DOHH2 (cell line): Measurements from ENCODE around the gene FILIP1L.

ENCODE experiments used
- H3F3A ChIP-seq: fragments of 200-600 bp; sonication (generic), shearing (Covaris generic); 2 replicates; pipeline ENCODE4 v1.6.0; 2016; ENCODE audit warnings: antibody characterized with exemption, mild to moderate bottlenecking; ENCODE audit not compliant: control insufficient read depth, insufficient read depth
- H3K27ac ChIP-seq: fragments of 200-600 bp; sonication (generic); 2 replicates; pipeline ENCODE4 v1.5.1; 2014; ENCODE audit warnings: low read depth, mild to moderate bottlenecking, low read length, moderate library complexity
- H3K27me3 ChIP-seq: fragments of 200-600 bp; sonication (generic); 2 replicates; pipeline ENCODE4 v1.6.1; 2014; ENCODE audit warnings: mild to moderate bottlenecking, low read length, mixed read lengths; ENCODE audit not compliant: control insufficient read depth
- H3K36me3 ChIP-seq: fragments of 200-600 bp; sonication (generic); 2 replicates; pipeline ENCODE4 v1.6.1; 2014; ENCODE audit warnings: mild to moderate bottlenecking, low read length, moderate library complexity, mixed read lengths; ENCODE audit not compliant: control insufficient read depth
- H3K4me1 ChIP-seq: fragments of 200-600 bp; sonication (generic); 2 replicates; pipeline ENCODE4 v1.6.1; 2014; ENCODE audit warnings: mild to moderate bottlenecking, low read length, mixed read lengths; ENCODE audit not compliant: control insufficient read depth
- H3K4me2 ChIP-seq: fragments of 200-600 bp; sonication (generic); 2 replicates; pipeline ENCODE4 v1.6.0; 2014; ENCODE audit warnings: mild to moderate bottlenecking, low read length, moderate library complexity
- H3K4me3 ChIP-seq: fragments of 200-600 bp; sonication (generic); 2 replicates; pipeline ENCODE4 v1.5.1; 2014; ENCODE audit warnings: mild to moderate bottlenecking, low read length, mixed read lengths
- H3K79me2 ChIP-seq: fragments of 200-600 bp; sonication (generic); 2 replicates; pipeline ENCODE4 v1.6.1; 2014; ENCODE audit warnings: mild to moderate bottlenecking, low read length, mixed read lengths; ENCODE audit not compliant: control insufficient read depth
- H3K9me2 ChIP-seq: fragments of 200-600 bp; sonication (generic); replicated peaks from 2 replicates; pipeline ENCODE4 v1.6.1; 2014; ENCODE audit warnings: mild to moderate bottlenecking, low read length, mixed read lengths; ENCODE audit not compliant: control insufficient read depth
- H3K9me3 ChIP-seq: fragments of 200-600 bp; sonication (generic); 2 replicates; pipeline ENCODE4 v1.6.1; 2014; ENCODE audit warnings: antibody characterized with exemption, low read length, mixed read lengths; ENCODE audit not compliant: control insufficient read depth, insufficient read depth
- H4K20me1 ChIP-seq: fragments of 200-600 bp; sonication (generic); 2 replicates; pipeline ENCODE4 v1.6.0; 2014; ENCODE audit warnings: low read depth, mild to moderate bottlenecking, antibody characterized with exemption, low read length, moderate library complexity; ENCODE audit not compliant: control insufficient read depth, insufficient read depth
- EZH2phosphoT487 ChIP-seq: fragments of 200-600 bp; sonication (generic); IDR thresholded peaks from 2 replicates; pipeline ENCODE4 v1.6.1; 2017; ENCODE audit warnings: borderline replicate concordance, mild to moderate bottlenecking, antibody characterized with exemption, low read length, moderate library complexity, mixed read lengths
- TF ChIP-seq, protein P1 (sequence below): fragments of 200-600 bp; sonication (generic); IDR thresholded peaks from one replicate; pipeline ENCODE4 v1.5.1; 2014; ENCODE audit warnings: antibody characterized with exemption, mild to moderate bottlenecking, low read depth, low read length; ENCODE audit not compliant: poor library complexity, severe bottlenecking

Gene FILIP1L

DNA sequence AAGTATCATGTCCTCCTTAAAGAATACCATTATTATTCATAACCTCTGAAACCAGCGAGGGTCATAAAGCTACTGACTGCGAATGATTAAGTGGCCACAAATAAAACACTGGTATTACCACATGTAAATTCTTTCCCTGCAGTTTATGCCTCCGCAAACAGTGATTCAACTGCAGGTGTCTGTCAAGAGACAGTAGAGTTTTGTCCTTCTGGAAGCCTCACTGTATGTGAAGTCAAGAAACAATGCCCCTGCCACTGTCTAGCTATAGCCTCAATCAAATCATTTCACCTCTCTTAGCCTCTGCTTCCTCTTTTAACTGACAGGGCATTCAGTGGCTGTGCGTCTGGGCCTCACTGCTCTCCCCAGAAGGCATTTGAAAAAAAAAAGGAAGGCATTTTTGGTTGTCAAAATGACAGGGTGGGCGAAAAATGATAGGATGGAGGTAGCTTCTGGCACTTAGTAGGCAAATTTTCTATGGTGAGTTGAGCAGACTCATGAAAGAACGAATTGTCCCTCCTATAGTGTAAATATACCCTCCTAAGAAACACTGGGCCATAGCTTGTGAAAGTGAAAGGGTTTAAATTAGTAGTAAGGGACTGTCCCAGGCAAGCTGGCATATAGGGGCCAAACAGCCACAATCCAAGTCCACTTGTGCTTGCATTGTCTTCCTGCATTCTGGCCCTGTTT is 66.7 kb downstream of the FILIP1L start:
- Histone ChIP-seq H3K79me2 (no peaks in the 10 kb centered on the region), H3K9me3 (no peaks in the 10 kb centered on the region), H3K36me3 (no peaks in the 10 kb centered on the region), H3K9me2 (no peaks in the 10 kb centered on the region), H3F3A (peaks cover 18% of the 10 kb centered on the region), H3K27me3 (no peaks in the 10 kb centered on the region), H3K4me3 (no peak overlapping the region), H3K4me2 (peak overlapping the region; percentile 43), H4K20me1 (peaks cover 12% of the 10 kb centered on the region; the same call in 1 of the 2 replicates), H3K27ac (no peak overlapping the region), H3K4me1 (peaks cover 44% of the 10 kb centered on the region)
- TF ChIP-seq, protein P1, sequence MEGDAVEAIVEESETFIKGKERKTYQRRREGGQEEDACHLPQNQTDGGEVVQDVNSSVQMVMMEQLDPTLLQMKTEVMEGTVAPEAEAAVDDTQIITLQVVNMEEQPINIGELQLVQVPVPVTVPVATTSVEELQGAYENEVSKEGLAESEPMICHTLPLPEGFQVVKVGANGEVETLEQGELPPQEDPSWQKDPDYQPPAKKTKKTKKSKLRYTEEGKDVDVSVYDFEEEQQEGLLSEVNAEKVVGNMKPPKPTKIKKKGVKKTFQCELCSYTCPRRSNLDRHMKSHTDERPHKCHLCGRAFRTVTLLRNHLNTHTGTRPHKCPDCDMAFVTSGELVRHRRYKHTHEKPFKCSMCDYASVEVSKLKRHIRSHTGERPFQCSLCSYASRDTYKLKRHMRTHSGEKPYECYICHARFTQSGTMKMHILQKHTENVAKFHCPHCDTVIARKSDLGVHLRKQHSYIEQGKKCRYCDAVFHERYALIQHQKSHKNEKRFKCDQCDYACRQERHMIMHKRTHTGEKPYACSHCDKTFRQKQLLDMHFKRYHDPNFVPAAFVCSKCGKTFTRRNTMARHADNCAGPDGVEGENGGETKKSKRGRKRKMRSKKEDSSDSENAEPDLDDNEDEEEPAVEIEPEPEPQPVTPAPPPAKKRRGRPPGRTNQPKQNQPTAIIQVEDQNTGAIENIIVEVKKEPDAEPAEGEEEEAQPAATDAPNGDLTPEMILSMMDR: no peak
- no peak for TF ChIP-seq EZH2phosphoT487

DNA sequence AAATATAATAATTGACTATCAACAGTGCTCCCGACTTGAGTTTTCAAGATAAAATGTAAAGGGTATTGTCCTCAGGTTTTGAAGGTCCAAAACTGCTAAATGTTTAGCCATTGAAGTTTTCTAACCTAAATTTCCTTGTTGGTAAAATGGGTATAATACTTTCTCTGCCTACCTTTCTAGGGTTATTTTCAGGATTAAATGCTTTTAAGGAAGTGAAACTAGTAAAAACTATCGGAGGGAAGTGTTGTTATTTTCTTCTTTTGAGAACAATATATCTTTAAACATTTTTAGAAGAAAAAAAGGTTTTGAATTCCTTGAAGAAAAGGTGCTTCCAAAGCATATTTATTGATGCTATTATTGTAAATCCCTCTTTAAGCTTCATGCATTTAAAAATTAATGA is 67.3 kb downstream of the FILIP1L start:
- H3K79me2 ChIP-seq: no peaks in the 10 kb centered on the region
- H3K27me3 ChIP-seq: no peaks in the 10 kb centered on the region
- TF ChIP-seq, protein P1: no peak
- no peak for TF ChIP-seq EZH2phosphoT487
- peak overlapping the region; percentile 43 for H3K4me2 ChIP-seq
- peaks cover 12% of the 10 kb centered on the region; the same call in 1 of the 2 replicates for H4K20me1 ChIP-seq
- H3K9me3 ChIP-seq: no peaks in the 10 kb centered on the region
- no peak overlapping the region for H3K27ac ChIP-seq
- H3F3A ChIP-seq: peaks cover 18% of the 10 kb centered on the region
- no peaks in the 10 kb centered on the region for H3K9me2 ChIP-seq
- H3K4me1 ChIP-seq: peaks cover 45% of the 10 kb centered on the region
- H3K4me3 ChIP-seq: no peak overlapping the region
- H3K36me3 ChIP-seq: no peaks in the 10 kb centered on the region

DNA sequence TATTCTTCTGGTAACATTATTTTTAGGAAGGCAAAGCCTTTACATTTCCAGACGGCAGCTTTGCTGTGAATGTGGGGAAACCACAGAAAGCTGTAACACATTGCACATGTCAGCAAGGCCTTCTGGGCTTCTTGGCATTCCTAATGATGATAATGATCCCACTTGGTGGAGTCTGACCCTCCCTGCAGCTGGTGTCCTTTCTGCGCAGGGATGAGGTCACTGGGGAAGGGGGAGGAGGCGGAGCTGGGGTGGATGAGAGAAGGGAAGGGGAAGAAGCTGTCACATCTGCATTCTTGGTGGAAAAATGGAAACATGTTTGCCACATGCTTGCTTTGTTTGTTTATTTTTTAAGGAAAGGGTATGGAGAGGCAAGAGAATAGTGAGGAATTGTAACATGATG is 68.6 kb downstream of the FILIP1L start:
- Histone ChIP-seq H3K36me3 (no peaks in the 10 kb centered on the region), H3K9me2 (no peaks in the 10 kb centered on the region), H3K4me1 (peaks cover 45% of the 10 kb centered on the region), H3K27me3 (no peaks in the 10 kb centered on the region), H4K20me1 (peaks cover 12% of the 10 kb centered on the region; the same call in 1 of the 2 replicates), H3K79me2 (no peaks in the 10 kb centered on the region), H3K9me3 (no peaks in the 10 kb centered on the region), H3K27ac (no peak overlapping the region), H3K4me3 (no peak overlapping the region), H3F3A (peaks cover 18% of the 10 kb centered on the region), H3K4me2 (no peak overlapping the region)
- no peak for TF ChIP-seq EZH2phosphoT487
- TF ChIP-seq, protein P1: no peak
